SU-DHL-6 (cell line): ENCODE results near the gene GORASP1.

ENCODE experiments used
- EZH2phosphoT487 ChIP-seq: fragments of 200-600 bp; sonication (generic), shearing (Covaris generic); conservative IDR thresholded peaks from 2 replicates; pipeline ENCODE4 v1.6.1; 2018; ENCODE audit warnings: mild to moderate bottlenecking, antibody characterized with exemption, low read length, moderate library complexity, mixed read lengths
- TF ChIP-seq, protein P1 (sequence below): fragments of 200-600 bp; sonication (generic); IDR thresholded peaks from one replicate; pipeline ENCODE4 v1.5.1; 2017; ENCODE audit warnings: antibody characterized with exemption, mild to moderate bottlenecking, low read length, moderate library complexity; ENCODE audit not compliant: insufficient read depth, poor library complexity, severe bottlenecking

DNA sequence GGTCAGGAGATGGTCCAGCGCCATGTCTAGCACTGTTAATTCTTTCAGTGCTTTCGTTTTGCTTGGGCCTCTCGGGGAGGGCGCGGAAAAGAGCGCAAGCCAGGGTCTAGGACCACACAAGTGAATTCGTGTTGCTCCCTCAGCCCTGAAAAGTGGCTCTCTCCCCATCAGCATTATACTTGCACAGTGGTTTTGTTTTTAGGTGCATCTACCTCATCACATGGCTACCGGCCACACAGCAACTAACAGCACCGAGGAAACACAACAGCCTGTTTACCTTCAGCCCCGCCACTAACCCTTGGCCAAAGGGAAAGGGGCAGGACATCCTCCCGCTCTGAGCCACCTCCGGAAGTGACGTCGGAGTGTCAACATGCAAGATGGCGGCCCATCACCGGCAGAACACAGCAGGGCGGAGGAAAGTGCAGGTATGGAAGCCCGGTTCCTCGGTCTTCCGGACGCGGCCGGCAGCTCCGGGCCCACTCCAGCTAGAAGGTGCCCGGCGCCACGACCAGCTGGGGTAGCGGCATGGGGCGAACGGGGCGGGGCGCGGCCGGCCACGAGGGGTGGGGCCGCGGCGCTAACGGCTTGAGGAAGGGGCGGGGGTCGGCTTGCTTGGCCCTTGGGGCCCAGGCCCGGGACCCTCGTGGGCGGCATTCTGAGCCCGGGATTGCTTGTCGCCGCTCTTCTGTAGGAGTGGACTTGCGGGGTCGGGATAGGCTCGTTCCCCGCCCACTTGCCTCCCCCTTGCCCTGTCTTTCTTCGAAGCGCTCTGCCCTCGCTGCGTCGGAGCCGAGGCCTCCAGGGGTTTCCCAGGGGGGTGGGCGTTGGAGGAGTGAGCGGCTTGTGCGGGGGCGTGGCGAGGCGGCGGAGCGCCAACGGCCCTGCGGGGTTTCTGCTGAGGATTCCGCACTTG lies 55.5 kb downstream of the GORASP1 start, which contains the start of the genes SCN11A and WDR48:
- TF ChIP-seq, protein P1, sequence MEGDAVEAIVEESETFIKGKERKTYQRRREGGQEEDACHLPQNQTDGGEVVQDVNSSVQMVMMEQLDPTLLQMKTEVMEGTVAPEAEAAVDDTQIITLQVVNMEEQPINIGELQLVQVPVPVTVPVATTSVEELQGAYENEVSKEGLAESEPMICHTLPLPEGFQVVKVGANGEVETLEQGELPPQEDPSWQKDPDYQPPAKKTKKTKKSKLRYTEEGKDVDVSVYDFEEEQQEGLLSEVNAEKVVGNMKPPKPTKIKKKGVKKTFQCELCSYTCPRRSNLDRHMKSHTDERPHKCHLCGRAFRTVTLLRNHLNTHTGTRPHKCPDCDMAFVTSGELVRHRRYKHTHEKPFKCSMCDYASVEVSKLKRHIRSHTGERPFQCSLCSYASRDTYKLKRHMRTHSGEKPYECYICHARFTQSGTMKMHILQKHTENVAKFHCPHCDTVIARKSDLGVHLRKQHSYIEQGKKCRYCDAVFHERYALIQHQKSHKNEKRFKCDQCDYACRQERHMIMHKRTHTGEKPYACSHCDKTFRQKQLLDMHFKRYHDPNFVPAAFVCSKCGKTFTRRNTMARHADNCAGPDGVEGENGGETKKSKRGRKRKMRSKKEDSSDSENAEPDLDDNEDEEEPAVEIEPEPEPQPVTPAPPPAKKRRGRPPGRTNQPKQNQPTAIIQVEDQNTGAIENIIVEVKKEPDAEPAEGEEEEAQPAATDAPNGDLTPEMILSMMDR = no peak
- TF ChIP-seq EZH2phosphoT487 = no peak
